ENCODE measurements around the gene SUPT6H.

DNA sequence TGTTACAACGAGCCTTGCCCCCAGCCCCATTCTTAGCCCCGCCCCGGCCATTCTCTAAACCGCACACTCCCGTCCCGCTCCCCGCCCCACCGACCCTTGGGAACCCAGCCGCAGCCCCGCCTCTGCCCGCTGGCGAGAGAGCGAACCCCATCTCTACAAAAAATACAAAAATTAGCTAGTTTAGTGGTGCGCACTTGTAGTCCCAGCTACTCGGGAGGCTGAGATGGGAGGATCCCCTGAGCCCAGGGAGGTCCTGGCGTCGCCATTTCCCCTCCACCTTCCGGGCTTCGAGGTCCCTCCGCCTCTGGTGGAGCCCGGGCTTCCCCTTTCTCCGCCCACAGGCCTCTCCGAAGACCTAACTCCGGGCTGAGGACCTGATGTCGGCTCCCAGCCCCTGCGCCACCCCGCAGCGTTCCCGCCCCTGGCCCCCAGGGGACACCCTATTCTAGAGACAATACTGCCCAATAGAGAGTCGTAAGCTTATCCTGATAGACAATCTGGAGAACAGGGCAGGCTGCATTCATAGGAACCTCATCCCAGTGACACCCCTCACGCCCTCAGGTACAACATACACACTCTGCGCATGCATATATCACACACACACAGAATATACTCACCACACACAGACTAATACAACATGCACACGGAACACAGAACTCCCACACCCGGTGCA, 50.2 kb downstream of the SUPT6H start:
- TF ChIP-seq CTCF (IDR thresholded peaks at IDR 0.05) (no peak), POLR2A (IDR thresholded peaks at IDR 0.05) (no peak), EP300 (IDR thresholded peaks at IDR 0.05) (no peak)
